Measurements from ENCODE around the gene RCC1.

DNA sequence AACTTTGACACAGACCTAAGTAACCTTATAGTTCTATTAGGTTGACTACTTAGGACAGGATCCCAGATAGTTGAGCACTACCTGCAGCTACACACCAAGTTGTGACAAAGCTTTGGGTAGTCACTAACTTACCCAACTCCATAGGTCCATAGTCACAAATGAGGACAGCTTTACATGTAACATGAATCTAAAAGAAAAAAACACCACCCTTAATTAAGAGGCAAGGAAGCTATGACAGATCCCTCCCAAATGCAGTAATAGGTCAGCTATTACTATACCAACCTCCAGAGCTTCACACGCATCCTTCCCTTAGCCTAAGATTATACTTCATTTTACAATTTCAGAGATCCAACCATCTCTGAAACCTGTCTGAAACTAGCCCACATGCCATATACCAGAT, 73.6 kb downstream of the RCC1 start:
- TF ChIP-seq POLR2A (IDR thresholded peaks at IDR 0.05), result no peak
- TF ChIP-seq, protein P1, sequence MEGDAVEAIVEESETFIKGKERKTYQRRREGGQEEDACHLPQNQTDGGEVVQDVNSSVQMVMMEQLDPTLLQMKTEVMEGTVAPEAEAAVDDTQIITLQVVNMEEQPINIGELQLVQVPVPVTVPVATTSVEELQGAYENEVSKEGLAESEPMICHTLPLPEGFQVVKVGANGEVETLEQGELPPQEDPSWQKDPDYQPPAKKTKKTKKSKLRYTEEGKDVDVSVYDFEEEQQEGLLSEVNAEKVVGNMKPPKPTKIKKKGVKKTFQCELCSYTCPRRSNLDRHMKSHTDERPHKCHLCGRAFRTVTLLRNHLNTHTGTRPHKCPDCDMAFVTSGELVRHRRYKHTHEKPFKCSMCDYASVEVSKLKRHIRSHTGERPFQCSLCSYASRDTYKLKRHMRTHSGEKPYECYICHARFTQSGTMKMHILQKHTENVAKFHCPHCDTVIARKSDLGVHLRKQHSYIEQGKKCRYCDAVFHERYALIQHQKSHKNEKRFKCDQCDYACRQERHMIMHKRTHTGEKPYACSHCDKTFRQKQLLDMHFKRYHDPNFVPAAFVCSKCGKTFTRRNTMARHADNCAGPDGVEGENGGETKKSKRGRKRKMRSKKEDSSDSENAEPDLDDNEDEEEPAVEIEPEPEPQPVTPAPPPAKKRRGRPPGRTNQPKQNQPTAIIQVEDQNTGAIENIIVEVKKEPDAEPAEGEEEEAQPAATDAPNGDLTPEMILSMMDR (IDR thresholded peaks at IDR 0.05), result no peak
